Nephron progenitor cell (in vitro differentiated cells): ENCODE data around the gene HAX1.
"Not testable (repeated sequence)": the region's sequence is repeated elsewhere in the genome, so short reads cannot be mapped to it uniquely, and the experiment has no call there.

Source experiments
- DNase-seq: peaks from one replicate; pipeline ENCODE4 v3.0.0; 2021
- H3K27ac Mint-ChIP-seq: 2 replicates; pipeline ENCODE4 v1.8.0; 2021; ENCODE audit warnings: mild to moderate bottlenecking, moderate library complexity, mixed read lengths
- H3K27me3 Mint-ChIP-seq: 2 replicates; pipeline ENCODE4 v1.8.0; 2021; ENCODE audit warnings: mild to moderate bottlenecking, low read depth, mixed read lengths; ENCODE audit not compliant: poor library complexity
- H3K36me3 Mint-ChIP-seq: 2 replicates; pipeline ENCODE4 v1.8.0; 2021; ENCODE audit warnings: low read depth, mixed read lengths
- H3K4me1 Mint-ChIP-seq: 2 replicates; pipeline ENCODE4 v1.8.0; 2021; ENCODE audit warnings: mixed read lengths
- H3K4me3 Mint-ChIP-seq: 2 replicates; pipeline ENCODE4 v1.8.0; 2021; ENCODE audit warnings: mild to moderate bottlenecking, moderate library complexity, mixed read lengths
- H3K9me3 Mint-ChIP-seq: 2 replicates; pipeline ENCODE4 v1.8.0; 2021; ENCODE audit warnings: mild to moderate bottlenecking, moderate library complexity, mixed read lengths
- CTCF ChIP-seq: fragments of 200-600 bp; sonication (generic); IDR thresholded peaks from 2 replicates; pipeline ENCODE4 v1.5.0; 2021; ENCODE audit warnings: antibody characterized with exemption

The HAX1 gene

GRCh38 chr1:154270833-154271232 is 1.6 kb upstream of the HAX1 start:
- Mint-ChIP-seq H3K36me3 (peaks cover 29% of the 10 kb centered on the region), H3K27me3 (no peaks in the 10 kb centered on the region), H3K4me1 (peaks cover 29% of the 10 kb centered on the region), H3K4me3 (peak overlapping the region; percentile 99), H3K27ac (peak overlapping the region; percentile 29), H3K9me3 (no peaks in the 10 kb centered on the region)
- TF ChIP-seq CTCF = no peak
- no peak for DNase-seq

- Mint-ChIP-seq H3K4me3 (peak overlapping the region; percentile 99), H3K27me3 (no peaks in the 10 kb centered on the region), H3K4me1 (peaks cover 29% of the 10 kb centered on the region), H3K27ac (peak overlapping the region; percentile 99), H3K9me3 (no peaks in the 10 kb centered on the region), H3K36me3 (peaks cover 35% of the 10 kb centered on the region)
- DNase-seq = peak; percentile 8
- TF ChIP-seq CTCF = no peak
Measured at GRCh38 chr1:154272999-154273563, 652 bp downstream of the HAX1 start.

GRCh38 chr1:154276797-154277196 is 4.4 kb downstream of the HAX1 start:
- Mint-ChIP-seq H3K27ac (no peak overlapping the region), H3K27me3 (peaks cover 7% of the 10 kb centered on the region), H3K9me3 (no peaks in the 10 kb centered on the region), H3K4me3 (no peak overlapping the region), H3K4me1 (peaks cover 20% of the 10 kb centered on the region), H3K36me3 (peaks cover 20% of the 10 kb centered on the region)
- peak; percentile 15 for TF ChIP-seq CTCF
- no peak for DNase-seq

- H3K27me3 Mint-ChIP-seq, H3K36me3 Mint-ChIP-seq, H3K27ac Mint-ChIP-seq, DNase-seq, H3K4me3 Mint-ChIP-seq, H3K4me1 Mint-ChIP-seq: not testable (repeated sequence)
- H3K9me3 Mint-ChIP-seq = peaks cover 12% of the 10 kb centered on the region
Measured at GRCh38 chr1:154287591-154287990, 15.2 kb downstream of the HAX1 start.

- H3K27ac Mint-ChIP-seq = no peak overlapping the region
- peaks cover 5% of the 10 kb centered on the region for H3K36me3 Mint-ChIP-seq
- DNase-seq = no peak
- peaks cover 15% of the 10 kb centered on the region for H3K9me3 Mint-ChIP-seq
- H3K27me3 Mint-ChIP-seq = peaks cover 8% of the 10 kb centered on the region
- no peaks in the 10 kb centered on the region for H3K4me1 Mint-ChIP-seq
- H3K4me3 Mint-ChIP-seq = no peak overlapping the region
- no peak for TF ChIP-seq CTCF
Measured at GRCh38 chr1:154288661-154289060, 16.2 kb downstream of the HAX1 start.

- Mint-ChIP-seq H3K27me3 (peaks cover 11% of the 10 kb centered on the region), H3K4me1 (no peaks in the 10 kb centered on the region), H3K36me3 (peaks cover 11% of the 10 kb centered on the region), H3K27ac (no peak overlapping the region), H3K4me3 (no peak overlapping the region), H3K9me3 (peaks cover 35% of the 10 kb centered on the region)
- TF ChIP-seq CTCF = no peak
- DNase-seq = no peak
Measured at GRCh38 chr1:154290921-154291320, 18.5 kb downstream of the HAX1 start.
